Measurements from ENCODE around the gene MAX.
"Not testable (repeated sequence)": the region's sequence is repeated elsewhere in the genome, so short reads cannot be mapped to it uniquely, and the experiment has no call there.

Gene MAX

GRCh38 chr14:65104791-65105190 is 2.5 kb upstream of the MAX start:
- no peak for DNase-seq (ENCODE audit: low read depth)

GRCh38 chr14:65103150-65103760 is 938 bp upstream of the MAX start:
- DNase-seq (ENCODE audit: low read depth), result no peak

- no peak for DNase-seq (ENCODE audit: low read depth)
These were observed 481 bp downstream of the MAX start for GRCh38 chr14:65101631-65102440.

- no peak for DNase-seq (ENCODE audit: low read depth)
These were observed 1.3 kb downstream of the MAX start for GRCh38 chr14:65100922-65101541.

- peak; percentile 31 for DNase-seq (ENCODE audit: low read depth)
These were observed 3.7 kb downstream of the MAX start for GRCh38 chr14:65098586-65098985.

DNA sequence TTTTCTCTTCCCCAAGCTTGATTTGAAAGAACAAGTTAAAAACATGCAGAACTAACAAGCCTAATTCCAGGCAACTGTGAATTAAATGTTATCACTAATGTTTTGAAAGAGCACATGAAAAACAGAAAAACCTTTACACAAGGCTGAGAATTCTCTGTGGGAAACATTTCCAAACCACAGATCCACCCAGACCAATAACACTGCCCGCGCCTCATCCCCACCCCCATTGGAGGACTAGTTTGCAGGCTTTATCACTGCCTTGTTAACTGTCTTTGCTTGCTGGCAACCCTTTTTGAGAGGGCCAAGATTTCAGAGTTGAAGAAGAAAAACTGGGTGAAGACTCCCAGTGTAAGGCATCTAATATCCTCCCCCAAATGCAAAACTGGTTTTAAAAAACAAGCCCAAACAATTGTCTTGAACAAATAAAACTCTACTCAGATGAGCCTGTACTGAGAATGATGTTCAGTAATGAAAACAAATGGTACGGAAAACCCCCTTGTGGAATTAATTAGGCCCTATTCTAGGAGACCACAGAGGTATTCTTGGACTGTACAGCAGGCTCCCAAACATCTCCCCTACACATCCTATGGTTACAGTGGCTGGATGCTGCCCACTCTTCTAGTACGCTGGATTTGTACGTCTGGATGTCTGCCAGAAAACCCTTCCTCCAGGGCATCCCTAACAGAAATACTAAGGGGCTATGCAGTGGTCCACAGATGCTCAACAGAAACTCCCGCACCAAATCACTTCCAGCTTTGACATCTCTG is 5.8 kb downstream of the MAX start:
- no peak for DNase-seq (ENCODE audit: low read depth)

DNA sequence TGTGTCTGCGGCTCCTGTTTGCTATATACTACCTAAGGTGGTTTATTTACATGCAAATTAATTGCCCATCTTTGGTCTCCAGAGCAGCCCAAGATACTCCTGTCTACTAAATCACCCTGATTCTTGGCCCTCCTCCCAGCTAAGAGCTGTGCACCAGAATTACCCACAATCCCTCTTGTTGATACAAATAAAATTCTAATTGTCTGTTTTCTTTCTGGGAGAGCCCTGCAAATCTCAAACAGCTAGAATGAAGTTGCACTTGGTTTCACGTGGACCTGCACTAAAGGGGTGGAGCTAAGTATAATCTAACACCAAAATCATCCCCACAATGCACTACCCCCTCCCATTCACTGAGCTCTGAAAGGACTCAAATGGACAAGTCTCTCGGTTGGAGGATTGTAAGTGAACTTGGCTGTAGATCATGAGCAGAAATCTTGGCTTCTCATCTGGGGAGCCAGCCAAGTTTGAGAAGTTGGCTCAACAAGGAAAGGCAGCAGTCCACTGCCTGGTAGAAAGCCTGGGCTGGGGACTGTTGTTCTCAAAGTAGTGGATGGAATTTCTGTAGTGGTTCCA is 6.6 kb downstream of the MAX start:
- peak; percentile 83 for DNase-seq (ENCODE audit: low read depth)

DNA sequence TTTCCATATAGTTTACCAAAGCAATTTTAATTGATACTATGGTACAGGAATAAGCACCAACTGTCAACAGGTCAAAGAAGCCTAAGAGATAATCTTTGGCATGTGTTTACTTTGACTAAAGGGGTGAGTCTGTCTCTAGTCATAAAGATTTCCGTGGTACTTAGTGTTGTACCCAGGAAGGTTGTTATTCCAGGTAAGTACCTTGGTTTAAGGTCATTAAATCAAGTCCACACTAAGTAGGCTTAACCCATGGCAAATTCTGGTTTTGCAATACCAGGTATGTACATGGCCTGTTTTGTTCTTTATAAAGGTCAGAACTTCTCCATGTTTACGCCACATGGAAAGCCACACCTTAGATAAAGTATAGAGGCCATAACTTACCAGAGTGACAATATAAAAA is 10.0 kb downstream of the MAX start:
- no peak for DNase-seq (ENCODE audit: low read depth)

DNA sequence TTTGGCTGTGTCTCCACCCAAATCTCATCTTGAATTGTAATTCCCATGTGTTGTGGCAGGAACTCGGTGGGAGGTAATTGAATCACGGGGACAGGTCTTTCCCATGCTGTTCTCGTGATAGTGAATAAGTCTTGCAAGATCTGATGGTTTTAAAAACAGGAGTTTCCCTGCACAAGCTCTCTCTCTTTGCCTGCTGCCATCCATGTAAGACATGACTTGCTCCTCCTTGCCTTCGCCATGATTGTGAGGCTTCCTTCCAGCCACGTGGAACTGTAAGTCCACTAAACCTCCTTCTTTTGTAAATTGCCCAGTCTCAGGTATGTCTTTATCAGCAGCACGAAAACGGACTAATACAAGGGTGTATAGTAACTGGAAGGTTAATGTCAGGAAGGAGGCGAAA is 14.5 kb downstream of the MAX start:
- DNase-seq (ENCODE audit: low read depth), result not testable (repeated sequence)

GRCh38 chr14:65086686-65087085 is 15.6 kb downstream of the MAX start:
- DNase-seq (ENCODE audit: low read depth), result not testable (repeated sequence)

GRCh38 chr14:65084554-65085505 is 17.5 kb downstream of the MAX start:
- DNase-seq (ENCODE audit: low read depth), result no peak

DNA sequence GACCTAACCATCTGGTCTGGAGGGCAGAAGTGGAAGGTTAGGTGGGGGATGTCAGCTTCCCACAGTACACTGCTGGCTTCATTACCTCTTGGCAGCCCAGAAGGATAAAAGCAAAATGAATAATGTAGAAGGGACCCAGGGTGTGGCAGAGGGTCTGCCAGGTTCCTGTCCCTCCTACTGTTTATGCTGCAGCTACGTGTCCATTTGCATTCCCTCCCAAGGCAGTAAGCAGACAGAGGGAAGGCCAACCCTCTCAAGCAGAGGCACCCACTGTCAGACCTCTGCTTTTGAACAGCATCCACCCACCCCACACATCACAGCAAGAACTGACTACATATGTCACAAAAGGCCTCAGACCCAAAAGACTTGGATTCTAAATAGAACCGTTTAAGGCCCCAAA is 19.4 kb downstream of the MAX start:
- DNase-seq (ENCODE audit: low read depth), result no peak

- DNase-seq (ENCODE audit: low read depth), result peak; percentile 45
These were observed 21.2 kb downstream of the MAX start for GRCh38 chr14:65080960-65081747.

DNA sequence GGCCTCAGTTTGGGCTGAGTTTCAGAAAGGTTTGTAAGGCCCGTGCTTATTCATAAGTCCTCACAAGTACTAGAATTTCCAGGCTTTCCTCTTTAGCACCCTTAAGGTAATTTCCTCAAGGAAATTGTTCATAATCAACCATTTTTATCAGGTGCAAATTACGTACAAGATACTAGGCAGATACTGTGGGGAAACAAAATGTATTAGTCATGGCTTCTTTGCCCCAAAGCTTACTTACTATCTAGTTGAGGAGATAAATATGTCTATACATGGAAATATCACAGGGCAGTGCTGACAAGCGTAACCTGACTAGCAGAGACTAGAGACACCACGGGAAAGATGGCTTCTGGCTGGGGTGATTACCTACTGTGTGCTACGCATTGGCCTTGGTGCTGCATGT is 22.5 kb downstream of the MAX start:
- DNase-seq (ENCODE audit: low read depth), result no peak

DNA sequence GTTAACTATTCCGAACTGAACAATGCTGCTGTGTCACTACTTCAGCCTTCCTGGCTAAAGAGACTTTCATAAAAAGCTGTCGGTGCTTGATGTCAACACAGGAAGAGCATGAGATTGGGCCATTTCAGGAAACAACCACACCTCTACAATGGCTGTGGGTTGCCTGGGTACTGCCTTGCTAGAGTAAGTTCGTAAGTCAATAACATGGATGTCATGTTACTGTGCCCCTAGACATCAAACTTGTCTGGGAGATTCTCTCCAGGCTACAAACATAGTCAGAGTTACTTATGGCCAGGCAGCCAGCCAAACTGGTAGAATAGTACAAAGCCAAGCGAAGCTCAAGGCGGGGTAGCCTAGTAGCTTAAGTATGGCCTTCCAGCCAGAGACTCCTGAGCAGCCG is 23.1 kb downstream of the MAX start:
- no peak for DNase-seq (ENCODE audit: low read depth)

- DNase-seq (ENCODE audit: low read depth), result no peak
These were observed 25.0 kb downstream of the MAX start for GRCh38 chr14:65077318-65077717.

- DNase-seq (ENCODE audit: low read depth), result no peak
These were observed 26.5 kb downstream of the MAX start for GRCh38 chr14:65075628-65076325.

DNA sequence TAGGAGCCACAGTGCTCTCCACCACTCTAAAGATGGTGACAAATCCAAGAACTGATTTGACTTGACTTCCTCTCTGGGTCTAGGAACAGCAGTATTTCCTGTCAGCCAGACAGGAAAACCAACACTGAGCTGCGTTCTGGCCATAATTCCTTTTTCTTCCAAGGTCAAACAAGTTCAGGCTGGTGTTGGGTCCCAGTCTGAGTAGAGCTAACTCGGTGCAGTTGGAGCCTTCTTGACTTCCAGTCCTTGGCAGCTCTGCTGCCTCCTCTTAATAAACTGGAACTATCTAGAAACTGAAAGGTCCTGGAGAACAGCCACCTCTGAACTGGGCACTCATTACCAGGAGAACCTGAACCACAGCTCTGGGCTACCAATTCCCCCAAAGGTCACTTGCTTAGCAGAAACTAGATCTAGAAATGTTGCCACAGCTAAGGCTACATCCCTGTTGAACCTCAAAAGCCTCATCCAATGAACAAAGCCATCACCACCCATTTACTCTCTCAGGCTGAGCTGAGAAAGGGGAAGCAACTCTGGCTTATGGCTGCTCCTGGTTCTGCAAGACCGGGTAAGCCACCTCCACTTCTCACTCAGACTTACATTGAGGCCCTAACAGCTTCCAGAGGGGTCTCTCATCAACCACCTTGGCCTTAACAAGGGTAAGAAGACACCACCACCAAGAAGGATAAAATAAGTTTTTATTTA is 27.7 kb downstream of the MAX start:
- no peak for DNase-seq (ENCODE audit: low read depth)

DNA sequence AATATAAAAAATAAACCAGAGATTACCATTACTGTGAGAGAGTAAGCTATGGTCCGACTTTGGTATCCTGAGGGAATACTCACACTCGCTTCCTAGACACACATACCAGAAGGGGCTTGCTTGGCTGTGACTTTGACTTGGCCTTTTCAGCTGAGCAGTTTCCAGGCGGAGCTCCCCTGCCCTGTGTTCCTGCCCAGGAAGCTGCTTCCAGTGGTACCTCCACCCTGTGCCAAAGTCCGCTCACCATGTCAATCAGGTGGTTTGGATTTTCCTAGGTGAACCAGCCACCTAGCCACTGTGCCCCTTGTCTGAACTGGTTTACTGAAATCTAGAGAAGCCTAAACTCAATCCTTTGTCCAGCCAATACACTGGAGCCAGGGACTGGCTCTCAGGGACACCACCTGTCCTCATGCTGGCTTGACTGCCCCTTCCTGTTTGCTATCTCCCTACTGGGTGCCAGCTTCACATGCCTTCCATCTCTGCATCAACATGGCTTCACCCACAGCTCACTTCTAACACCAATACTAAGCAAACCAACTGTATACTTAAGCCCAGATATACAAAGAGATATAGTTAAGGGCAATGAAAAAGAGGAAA is 28.6 kb downstream of the MAX start:
- DNase-seq (ENCODE audit: low read depth), result no peak

Data from stromal cell of bone marrow (primary cell).